Aorta (tissue), 5 donors: ENCODE data around the gene DENND1A. TPM values are rescaled to one million over a fixed set of nuclear protein-coding genes. Genes with fewer than 3 reads are reported as not detected.

ENCODE experiments used
- ATAC-seq: fragments of 200-7000 bp; cut with Tn5 transposase; one replicate; pipeline ENCODE4 v1.9.1; 2022; ENCODE audit warnings: moderate library complexity; ENCODE audit not compliant: low FRiP score
- DNase-seq, 2 donors: peaks; one replicate each; pipeline ENCODE4 v3.0.0-alpha.2; 2020
- H3K27ac ChIP-seq, 2 donors: one replicate each; pipeline ENCODE4 v1.5.1; 2013; ENCODE audit warnings: low read length in 2 of 2, mild to moderate bottlenecking in 2 of 2, moderate library complexity in 2 of 2, control low read depth in 1 of 2, inconsistent platforms in 1 of 2, low read depth in 1 of 2
- H3K27me3 ChIP-seq, 2 donors: one replicate each; pipeline ENCODE4 v1.6.1; 2013; ENCODE audit warnings: control low read depth in 1 of 2, low read length in 1 of 2, mild to moderate bottlenecking in 1 of 2, moderate library complexity in 1 of 2; ENCODE audit not compliant: insufficient read depth in 2 of 2, control insufficient read depth in 1 of 2
- H3K36me3 ChIP-seq, 2 donors: one replicate each; pipeline ENCODE4 v1.6.1; 2013; ENCODE audit warnings: control low read depth in 1 of 2, low read length in 1 of 2, mild to moderate bottlenecking in 1 of 2; ENCODE audit not compliant: insufficient read depth in 2 of 2, control insufficient read depth in 1 of 2
- H3K4me1 ChIP-seq, 2 donors: one replicate each; pipeline ENCODE4 v1.6.1; 2013; ENCODE audit warnings: low read length in 2 of 2, control low read depth in 1 of 2, mild to moderate bottlenecking in 1 of 2, moderate library complexity in 1 of 2; ENCODE audit not compliant: insufficient read depth in 2 of 2, control insufficient read depth in 1 of 2
- H3K4me3 ChIP-seq, 2 donors: one replicate each; pipeline ENCODE4 v1.5.1; 2013; ENCODE audit warnings: low read length in 2 of 2, control low read depth in 1 of 2, mild to moderate bottlenecking in 1 of 2
- H3K9me3 ChIP-seq: one replicate; pipeline ENCODE4 v1.6.1; 2013; ENCODE audit warnings: mild to moderate bottlenecking, low read length; ENCODE audit not compliant: control insufficient read depth
- WGBS, 2 donors: extraction: QIAGEN DNeasy Blood & Tissue Kit; methylation state at CpG; one replicate each; pipeline ENCODE4 v1.1.7; 2013; 5-methylcytosine and 5-hydroxymethylcytosine counted together
- intact Hi-C, 2 donors: fragments of 100-400 bp; cut with DNase I; formaldehyde crosslinking; loops; one replicate each; pipeline versions ENCODE4 v1.14.2 to v1.15.0; 2022
- polyA plus RNA-seq, 2 donors: library from polyadenylated mRNA; stranded (reverse); fragments of 200-250 nt; gene quantifications; one replicate each; pipeline ENCODE4 v1.2.3, GENCODE V29; 2013
- total RNA-seq, 2 donors: library from RNA; stranded (reverse); fragmentation: NEBNext Ultra II Directional; extraction: Animal tissue kit (Norgen Biotek cat#: 25700); gene quantifications; one replicate each; pipeline ENCODE4 v1.2.1, GENCODE V29; 2021
- donor health status: healthy with polysubstance abuse.
- donor health status: Bipolar disorder and iron deficiency.
- donor health status: DM: no; HTN: no; CAD: no.
- donor health status: DM: no; HTN: no; CAD: no.
- donor health status: DM: yes; HTN: yes; CAD: no.

DENND1A gene
- total and polyA plus RNA-seq, 4 donors = 6.9 to 31.4 (median 15.3) TPM

- intact Hi-C loops = no loop called here
- H3K9me3 ChIP-seq = peaks cover 1% of the 10 kb centered on the region
These were observed 37.4 kb upstream of the DENND1A start for GRCh38 chr9:123967323-123967722.

GRCh38 chr9:123965801-123966686, 36.1 kb upstream of the DENND1A start:
- Histone ChIP-seq H3K27me3 (no peaks in the 10 kb centered on the region), H3K4me1 (no peaks in the 10 kb centered on the region), H3K36me3 (no peaks in the 10 kb centered on the region), H3K4me3 (no peak overlapping the region), H3K9me3 (peaks cover 1% of the 10 kb centered on the region), H3K27ac (no peak overlapping the region)
- intact Hi-C loops = no loop called here
- 62 to 64% methylated on average over 8 of the region's 8 CpGs for WGBS, 2 donors
- DNase-seq (no peak), ATAC-seq (no peak)

More at GRCh38 chr9:123967323-123967722, 37.4 kb upstream of the DENND1A start:
- Histone ChIP-seq H3K4me3 (no peak overlapping the region), H3K27ac (no peak overlapping the region), H3K27me3 (no peaks in the 10 kb centered on the region), H3K36me3 (no peaks in the 10 kb centered on the region), H3K4me1 (no peaks in the 10 kb centered on the region)
- ATAC-seq = no peak
- no peak for DNase-seq

- Histone ChIP-seq H3K27ac (no peak overlapping the region), H3K4me1 (no peaks in the 10 kb centered on the region), H3K27me3 (no peaks in the 10 kb centered on the region), H3K36me3 (no peaks in the 10 kb centered on the region), H3K9me3 (peaks cover 1% of the 10 kb centered on the region), H3K4me3 (no peak overlapping the region)
- DNase-seq = no peak
- intact Hi-C loops = no loop called here
- 50 to 52% methylated on average over 12 of the region's 12 CpGs for WGBS, 2 donors
- ATAC-seq = no peak
These were observed 34.8 kb upstream of the DENND1A start for GRCh38 chr9:123964761-123965160.

GRCh38 chr9:123960965-123961364, 31.0 kb upstream of the DENND1A start:
- H3K4me1 ChIP-seq = no peaks in the 10 kb centered on the region
- no peaks in the 10 kb centered on the region for H3K27me3 ChIP-seq
- ATAC-seq (no peak), DNase-seq (no peak)
- H3K9me3 ChIP-seq = no peaks in the 10 kb centered on the region
- H3K36me3 ChIP-seq = no peaks in the 10 kb centered on the region
- intact Hi-C loops = no loop called here
- 47 to 54% methylated on average over 6 of the region's 6 CpGs for WGBS, 2 donors
- no peak overlapping the region for H3K27ac ChIP-seq
- H3K4me3 ChIP-seq = no peak overlapping the region

GRCh38 chr9:123960366-123960765, 30.4 kb upstream of the DENND1A start:
- 84 to 87% methylated on average over 5 of the region's 5 CpGs for WGBS, 2 donors
- Histone ChIP-seq H3K36me3 (no peaks in the 10 kb centered on the region), H3K9me3 (no peaks in the 10 kb centered on the region), H3K4me3 (no peak overlapping the region), H3K4me1 (no peaks in the 10 kb centered on the region), H3K27ac (no peak overlapping the region), H3K27me3 (no peaks in the 10 kb centered on the region)
- no peak for ATAC-seq
- intact Hi-C loops = no loop called here
- no peak for DNase-seq

GRCh38 chr9:123959787-123960186, 29.9 kb upstream of the DENND1A start:
- WGBS, 2 donors = 63 to 66% methylated on average over 4 of the region's 4 CpGs
- ATAC-seq (no peak), DNase-seq (no peak)
- no peaks in the 10 kb centered on the region for H3K36me3 ChIP-seq
- H3K9me3 ChIP-seq = no peaks in the 10 kb centered on the region
- no peak overlapping the region for H3K27ac ChIP-seq
- H3K4me1 ChIP-seq = no peaks in the 10 kb centered on the region
- intact Hi-C loops = no loop called here
- no peaks in the 10 kb centered on the region for H3K27me3 ChIP-seq
- H3K4me3 ChIP-seq = no peak overlapping the region

- no peaks in the 10 kb centered on the region for H3K4me1 ChIP-seq
- no peaks in the 10 kb centered on the region for H3K9me3 ChIP-seq
- no peak overlapping the region for H3K27ac ChIP-seq
- intact Hi-C loops = no loop called here
- WGBS, 2 donors = 82 to 92% methylated on average over 2 of the region's 2 CpGs
- ATAC-seq (no peak), DNase-seq (no peak)
- H3K27me3 ChIP-seq = no peaks in the 10 kb centered on the region
- H3K4me3 ChIP-seq = no peak overlapping the region
- no peaks in the 10 kb centered on the region for H3K36me3 ChIP-seq
These were observed 27.8 kb upstream of the DENND1A start for GRCh38 chr9:123957731-123958130.

- Histone ChIP-seq H3K27ac (no peak overlapping the region), H3K9me3 (no peaks in the 10 kb centered on the region), H3K27me3 (no peaks in the 10 kb centered on the region), H3K4me3 (no peak overlapping the region), H3K4me1 (no peaks in the 10 kb centered on the region), H3K36me3 (no peaks in the 10 kb centered on the region)
- ATAC-seq (no peak), DNase-seq (no peak)
- intact Hi-C loops = no loop called here
- 76 to 80% methylated on average over 6 of the region's 6 CpGs for WGBS, 2 donors
These were observed 27.3 kb upstream of the DENND1A start for GRCh38 chr9:123957168-123957721.

- WGBS, 2 donors = 80 to 86% methylated on average over 6 of the region's 6 CpGs
- DNase-seq (no peak), ATAC-seq (no peak)
- Histone ChIP-seq H3K36me3 (no peaks in the 10 kb centered on the region), H3K27me3 (no peaks in the 10 kb centered on the region), H3K9me3 (peaks cover 3% of the 10 kb centered on the region), H3K4me3 (no peak overlapping the region), H3K27ac (no peak overlapping the region), H3K4me1 (no peaks in the 10 kb centered on the region)
- intact Hi-C loops = no loop called here
These were observed 25.7 kb upstream of the DENND1A start for GRCh38 chr9:123955637-123956036.
